NCI-H2107 (cell line): ENCODE results near the gene GNPTAB.
"Not testable (repeated sequence)": the region's sequence is repeated elsewhere in the genome, so short reads cannot be mapped to it uniquely, and the experiment has no call there.

Experiments used
- DNase-seq: peaks from one replicate; lab custom pipeline; 2025; lab: John Stamatoyannopoulos, UW

GNPTAB gene

DNA sequence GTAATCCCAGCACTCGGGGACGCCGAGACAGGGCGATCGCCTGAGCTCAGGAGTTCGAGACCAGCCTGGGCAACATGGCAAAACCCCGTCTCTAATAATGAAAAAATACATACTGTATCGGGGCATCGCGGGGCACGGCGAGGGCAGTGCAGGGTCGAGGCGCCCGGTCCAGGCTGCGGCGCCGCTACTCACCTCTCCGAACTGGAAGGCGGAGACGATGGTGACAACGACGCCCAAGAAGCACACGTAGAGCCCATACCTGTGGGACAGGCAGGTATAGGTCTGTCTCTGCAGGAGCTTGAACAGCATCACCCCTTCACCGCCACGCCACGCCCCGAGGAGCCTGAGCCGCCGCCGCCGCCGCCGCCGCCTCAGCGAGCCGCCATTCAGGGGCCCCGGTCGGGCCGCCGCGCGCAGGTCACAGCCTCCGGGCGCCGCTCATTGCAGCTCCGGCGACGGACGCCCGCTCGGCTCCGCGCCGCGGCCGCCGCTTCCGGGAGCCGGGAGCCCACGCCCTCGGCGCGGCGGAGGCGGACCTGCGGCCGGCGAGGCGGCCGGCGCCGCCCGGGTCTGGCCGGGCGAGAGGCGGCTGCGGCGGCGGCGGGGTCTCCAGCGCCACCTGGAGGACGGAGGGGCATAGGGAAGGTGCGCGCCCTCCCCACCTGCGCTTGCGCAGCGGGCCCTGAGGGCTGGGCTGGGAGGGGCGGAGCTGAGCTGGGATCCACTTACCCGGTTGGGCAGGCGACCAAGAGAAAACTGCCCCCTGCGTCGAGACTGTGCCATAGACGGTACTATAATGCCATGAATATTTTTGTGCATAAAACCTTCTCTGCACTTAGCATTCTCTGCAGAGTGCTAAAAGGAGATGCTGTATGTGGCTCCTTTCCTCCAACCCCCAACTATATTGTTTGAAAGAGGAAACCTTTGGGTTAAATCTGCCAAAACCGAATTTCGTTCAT lies at the start of gene GNPTAB:
Gene GNPTAB, minus strand, starts transcription at position 593 of the 959 bp plus-strand sequence. Its CDS starts 284 bp downstream, at position 309.
- DNase-seq, result peak; percentile 85

DNA sequence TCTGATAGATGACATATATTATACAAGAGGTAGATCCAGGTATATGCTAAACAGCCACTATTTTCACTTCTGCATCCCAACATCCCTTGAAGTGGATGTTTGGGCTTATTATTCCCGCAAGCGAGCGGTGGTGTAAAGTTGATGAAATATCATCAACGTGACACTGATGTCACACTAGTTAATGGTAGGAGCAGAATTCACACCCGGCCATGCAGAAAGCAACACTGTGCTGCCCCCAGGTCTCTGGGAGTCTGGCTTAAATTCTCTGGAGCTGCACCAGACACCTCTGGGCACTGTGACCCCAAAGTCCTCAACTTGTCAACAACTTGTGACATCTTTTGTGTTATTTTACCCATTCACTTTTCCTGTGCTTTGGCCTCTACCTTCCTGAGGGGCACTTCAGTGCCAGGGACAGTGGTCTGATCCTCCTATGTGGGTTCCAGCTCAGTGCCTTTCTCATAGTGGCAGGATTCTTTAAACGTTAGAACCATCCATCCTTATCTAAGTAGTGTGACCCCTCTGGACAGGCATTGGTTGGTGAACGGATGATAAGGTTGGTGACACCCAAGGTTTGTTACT lies 47.6 kb upstream of the GNPTAB start:
- no peak for DNase-seq

DNA sequence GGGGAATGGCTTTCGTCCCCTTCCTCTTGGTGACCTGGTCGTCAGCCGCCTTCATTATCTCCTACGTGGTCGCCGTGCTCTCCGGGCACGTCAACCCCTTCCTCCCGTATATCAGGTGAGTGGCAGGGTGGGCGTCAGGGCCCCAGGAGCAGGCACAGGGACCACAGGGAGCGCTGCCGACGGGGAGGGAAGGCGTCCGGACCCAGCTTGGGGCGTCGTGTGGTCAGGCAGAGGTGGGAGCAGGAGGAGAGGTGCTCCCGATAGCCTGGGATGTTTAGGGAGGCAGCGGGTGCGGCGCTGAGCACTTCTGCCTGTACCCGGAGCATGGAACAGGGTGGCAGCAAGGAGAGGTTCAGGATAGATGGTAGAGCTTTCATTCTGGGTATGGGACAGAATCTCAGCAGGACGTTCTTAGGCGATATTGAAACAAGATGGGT lies 47.1 kb upstream of the GNPTAB start:
- no peak for DNase-seq

DNA sequence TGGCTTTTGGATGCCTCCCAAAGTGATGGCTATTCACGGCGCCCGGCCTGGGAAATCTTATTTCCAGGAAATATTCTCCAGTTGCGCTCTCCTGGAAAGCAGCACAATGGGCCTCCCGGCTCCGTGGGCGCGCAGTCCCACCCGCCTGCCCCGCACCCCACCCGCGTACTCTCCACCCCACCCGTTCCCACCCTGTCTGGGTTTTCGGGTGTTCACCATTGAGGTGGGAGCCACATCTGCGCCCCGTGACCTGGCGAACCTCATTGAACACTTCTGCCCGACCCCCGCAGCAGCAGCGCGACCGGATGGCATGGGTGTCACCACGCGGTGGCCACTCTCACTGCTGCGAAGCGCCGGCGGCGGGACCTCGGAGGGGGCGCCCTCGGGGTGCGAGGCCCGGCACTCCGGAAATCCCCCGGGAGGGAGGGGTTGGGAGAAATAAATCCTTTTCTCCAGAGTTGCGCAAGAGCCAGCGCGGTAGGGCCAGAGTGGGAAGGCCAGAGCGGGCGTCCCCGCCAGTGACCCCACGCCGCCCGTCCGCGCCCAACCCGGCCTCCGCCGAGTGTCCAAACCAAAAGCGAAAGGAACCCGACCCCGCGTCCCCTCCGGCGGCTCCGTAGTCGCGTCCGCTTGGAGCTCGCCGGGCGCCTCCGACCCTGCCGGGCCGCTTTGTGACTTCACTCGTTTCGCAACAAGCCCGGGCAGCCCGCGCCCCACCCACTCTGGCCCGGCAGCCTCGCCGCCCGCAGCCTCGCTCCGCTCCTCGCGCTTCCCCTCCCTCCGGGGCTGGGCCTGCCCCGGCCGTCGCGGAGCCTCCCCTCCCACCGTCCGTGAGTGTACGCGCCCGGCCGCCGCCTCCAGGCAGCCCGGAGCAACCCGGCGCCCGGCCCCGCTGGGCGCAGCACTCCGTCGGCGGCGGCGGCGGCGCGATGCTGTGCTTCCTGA lies 46.4 kb upstream of the GNPTAB start, which contains the start of gene DRAM1:
Gene DRAM1, plus strand, starts transcription at position 720 of the 945 bp plus-strand sequence. Its CDS starts 210 bp downstream, at position 930.
- peak; percentile 33 for DNase-seq

DNA sequence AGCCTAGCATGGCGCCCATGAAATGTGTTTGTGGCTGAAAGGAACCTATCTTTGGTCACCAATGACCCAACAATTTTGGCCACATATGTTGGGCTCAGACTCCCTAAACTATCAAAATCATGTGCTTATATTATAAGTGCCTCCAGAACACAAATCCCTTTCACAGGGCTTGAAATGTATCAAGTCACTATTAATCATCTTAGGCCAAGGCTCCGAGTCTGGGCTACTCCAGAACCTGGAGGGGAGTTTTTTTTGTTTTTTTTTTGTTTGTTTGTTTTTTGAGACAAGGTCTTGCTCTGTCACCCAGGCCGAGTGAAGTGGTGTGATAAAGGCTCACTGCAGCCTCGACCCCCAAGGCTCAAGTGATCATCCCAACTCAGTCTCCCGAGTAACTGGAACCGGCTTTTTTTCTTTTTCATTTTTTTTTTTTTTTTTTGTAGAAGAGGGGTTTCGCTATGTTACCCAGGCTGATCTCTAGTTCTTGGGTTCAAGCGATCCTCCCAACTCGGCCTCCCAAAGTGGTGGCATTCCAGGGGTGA lies 45.6 kb upstream of the GNPTAB start:
- no peak for DNase-seq

DNA sequence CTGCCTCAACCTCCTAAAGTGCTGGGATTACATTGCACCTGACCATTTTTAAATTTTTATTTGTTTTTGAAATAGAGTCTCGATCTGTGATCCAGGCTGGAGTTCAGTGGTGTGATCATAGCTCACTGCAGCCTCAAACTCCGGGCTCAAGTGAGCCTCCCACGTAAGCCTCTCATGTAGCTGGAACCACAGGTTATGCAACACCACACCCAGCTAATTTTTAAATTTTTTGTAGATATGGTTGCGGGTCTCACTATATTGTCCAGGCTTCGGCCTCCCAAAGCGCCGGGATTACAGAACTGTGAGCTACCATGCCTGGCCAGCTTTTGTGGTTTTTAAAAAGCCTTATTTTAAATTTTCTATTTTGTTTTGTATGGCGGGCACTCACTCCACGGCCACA lies 44.4 kb upstream of the GNPTAB start:
- no peak for DNase-seq

DNA sequence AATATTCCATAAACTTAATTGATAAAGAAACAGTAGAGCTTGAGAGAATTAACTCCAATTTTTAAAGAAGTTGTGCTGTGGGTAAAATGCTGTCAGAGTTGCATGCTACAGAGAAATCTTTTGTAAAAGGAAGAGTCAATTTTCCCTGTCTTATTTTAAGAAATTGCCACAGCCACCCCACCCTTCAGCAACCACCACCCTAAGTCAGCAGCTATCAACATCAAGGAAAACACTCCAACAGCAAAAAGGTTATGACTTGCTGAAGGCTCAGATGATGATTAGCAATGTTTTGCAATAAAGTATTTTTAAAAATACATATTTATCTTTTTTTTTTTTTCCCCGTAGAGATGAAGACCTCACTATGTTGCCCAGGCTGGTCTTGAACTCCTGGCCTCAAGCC lies 40.2 kb upstream of the GNPTAB start:
- no peak for DNase-seq

DNA sequence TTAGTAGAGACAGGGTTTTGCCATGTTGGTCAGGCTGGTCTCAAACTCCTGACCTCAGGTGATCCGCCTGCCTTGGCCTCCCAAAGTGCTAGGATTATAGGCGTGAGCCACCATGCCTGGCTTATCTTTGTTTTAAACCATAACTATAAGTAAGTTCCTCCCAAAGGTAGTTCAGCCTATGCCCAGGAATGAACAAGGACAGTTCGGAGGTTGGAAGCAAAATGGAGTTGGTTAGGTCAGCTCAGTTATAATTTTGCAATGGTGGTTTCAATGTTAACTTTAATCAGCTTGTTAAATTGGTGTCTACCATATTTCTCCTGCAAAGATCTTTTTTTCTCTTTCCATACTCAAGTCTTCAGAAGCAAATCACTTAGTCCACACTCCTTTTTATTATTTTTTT lies 36.9 kb upstream of the GNPTAB start:
- DNase-seq, result not testable (repeated sequence)

DNA sequence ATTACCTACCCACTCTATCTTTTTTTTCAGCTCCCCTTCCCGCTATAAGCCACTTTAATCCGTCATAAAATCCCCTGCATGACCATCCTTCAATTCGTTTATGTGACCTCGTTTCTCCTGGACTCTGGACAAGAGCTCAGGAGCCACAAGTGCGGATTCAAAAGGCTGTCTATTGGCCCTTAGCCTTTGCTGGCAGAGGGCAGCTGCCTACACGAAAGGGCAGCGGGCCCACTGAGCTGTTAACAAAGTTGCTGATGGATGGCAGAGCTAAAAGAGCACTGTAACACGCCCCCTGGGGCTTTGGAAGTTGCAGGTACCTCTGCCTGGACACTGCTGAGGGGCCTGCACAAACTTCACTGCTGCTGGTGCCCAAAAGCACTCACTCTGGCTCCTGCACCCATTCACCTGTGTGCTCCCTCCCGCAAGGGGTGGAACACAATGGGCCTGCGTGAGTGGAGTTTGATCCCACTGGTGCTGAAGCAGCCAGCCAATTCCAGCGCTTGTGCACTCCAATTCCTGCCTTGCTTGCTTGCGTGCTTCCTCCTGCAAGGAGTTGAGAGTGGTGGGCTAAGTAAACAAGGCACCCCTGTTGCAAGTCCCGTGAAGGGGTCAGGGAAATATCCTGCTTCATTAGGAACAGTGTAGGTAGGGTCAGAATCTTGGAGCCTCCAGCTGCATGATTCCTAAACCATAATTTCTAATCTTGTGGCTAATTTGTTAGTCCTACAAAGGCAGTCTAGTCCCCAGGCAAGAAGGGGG lies 36.0 kb upstream of the GNPTAB start:
- DNase-seq, result no peak

DNA sequence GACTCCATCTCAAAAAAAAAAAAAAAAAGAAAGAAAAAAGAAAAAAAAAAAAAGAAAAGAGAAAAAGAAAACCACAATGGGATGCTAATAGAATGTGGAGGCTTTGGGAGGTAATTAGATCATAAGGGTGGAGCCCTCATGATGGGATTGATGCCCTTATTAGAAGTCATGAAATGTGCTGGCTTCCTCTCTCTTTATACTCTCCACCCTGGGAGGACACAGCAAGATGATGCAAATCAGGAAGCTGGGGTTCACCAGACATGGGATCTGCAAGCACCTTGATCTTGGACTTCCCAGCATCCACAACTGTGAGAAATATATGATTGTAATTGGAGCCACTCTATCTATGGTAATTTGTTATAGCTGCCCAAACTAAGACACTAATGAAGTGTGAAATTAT lies 33.2 kb upstream of the GNPTAB start:
- no peak for DNase-seq

DNA sequence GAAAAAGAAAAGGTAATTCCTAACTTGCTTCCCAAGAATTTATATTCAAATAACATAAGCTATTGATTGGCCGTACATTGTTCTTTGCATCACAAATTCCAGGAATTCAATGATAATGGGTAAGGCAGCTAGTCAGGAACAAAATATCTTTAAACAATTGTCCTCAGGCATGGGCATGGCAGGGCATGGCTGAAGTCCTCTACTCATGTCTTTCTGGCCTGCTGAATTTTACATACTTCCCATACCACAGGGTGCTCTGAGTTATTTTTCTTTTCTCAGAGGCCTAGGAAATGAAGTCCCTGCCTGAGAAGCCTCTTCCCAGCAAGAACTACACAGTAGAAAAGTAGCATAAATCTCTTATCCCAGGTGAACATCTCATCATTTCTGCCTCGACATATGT lies 31.5 kb upstream of the GNPTAB start:
- DNase-seq, result no peak

DNA sequence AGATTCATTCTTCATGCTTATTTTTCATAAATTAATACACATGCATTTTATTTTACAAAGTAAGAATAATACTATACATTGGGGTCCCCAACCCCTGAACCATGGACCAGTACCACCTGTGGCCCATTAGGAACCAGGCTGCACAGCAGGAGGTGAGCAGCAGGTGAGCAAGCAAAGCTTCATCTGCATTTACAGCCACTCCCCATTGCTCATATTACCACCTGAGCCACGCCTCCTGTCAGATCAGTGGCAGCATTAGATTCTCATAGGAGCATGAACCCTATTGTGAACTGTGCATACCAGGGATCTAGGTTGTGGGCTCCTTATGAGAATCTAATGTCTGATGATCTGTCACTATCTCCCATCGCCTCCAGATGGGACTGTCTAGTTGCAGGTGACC lies 30.9 kb upstream of the GNPTAB start:
- DNase-seq, result not testable (repeated sequence)

DNA sequence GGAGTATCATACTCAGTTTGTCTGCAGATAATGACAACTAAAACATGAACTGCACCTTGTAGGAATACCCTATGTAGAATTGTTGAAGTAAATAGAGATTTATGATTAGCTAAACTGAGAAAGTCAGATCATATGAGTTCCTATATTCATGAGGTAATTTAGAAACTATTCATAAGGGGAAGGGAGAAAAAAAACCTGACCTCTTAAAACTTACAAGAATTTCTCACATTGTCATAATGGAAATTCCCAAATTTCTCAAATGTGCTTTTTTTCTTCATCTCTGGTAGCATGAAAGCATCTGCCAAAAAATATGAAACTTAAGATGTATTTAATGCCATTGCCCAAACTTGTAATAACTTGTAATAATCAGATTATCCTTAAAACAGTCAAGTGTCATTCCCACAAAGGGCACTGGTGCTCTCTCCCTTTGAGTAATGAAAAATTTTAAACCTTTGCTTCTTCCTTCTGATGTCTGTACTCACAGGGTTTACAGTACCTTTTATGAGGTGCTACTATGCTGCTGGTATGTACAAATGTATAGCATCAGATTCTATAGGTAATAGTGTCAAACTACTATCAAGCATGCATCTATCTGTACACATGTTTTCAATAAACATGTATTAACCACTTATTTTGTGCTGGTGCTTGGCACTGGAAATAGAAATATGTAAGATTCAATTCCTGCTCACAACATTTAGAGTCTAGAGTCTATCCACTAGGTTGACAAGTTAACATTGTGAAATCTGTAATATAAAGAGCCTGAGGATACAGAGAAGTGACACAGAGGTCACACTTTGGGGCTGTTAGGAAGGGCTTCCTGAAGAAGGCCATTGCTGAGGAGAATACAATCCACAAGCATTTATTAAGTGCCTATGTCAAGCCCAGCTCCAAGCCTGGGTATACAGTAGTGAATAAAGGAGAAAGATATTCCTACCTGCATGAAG lies 29.2 kb upstream of the GNPTAB start:
- no peak for DNase-seq

DNA sequence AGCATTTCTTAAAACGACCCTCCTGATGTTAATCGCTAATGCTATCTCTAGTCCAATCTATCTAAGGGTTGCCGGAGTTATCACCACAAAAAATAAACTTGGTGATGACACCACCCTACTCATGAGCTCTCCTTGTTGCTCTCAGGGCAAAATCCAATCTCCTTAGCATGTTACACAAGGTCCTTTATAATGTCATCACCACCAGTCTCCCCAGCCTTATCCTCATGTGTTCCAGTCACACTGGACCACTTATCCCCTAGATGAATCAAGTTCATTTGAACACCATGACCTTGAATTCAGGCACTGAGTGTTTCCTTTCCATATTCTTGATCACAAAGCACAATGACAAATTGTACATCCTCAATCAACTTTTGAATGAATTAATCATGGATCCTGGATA lies 27.6 kb upstream of the GNPTAB start:
- DNase-seq, result no peak

DNA sequence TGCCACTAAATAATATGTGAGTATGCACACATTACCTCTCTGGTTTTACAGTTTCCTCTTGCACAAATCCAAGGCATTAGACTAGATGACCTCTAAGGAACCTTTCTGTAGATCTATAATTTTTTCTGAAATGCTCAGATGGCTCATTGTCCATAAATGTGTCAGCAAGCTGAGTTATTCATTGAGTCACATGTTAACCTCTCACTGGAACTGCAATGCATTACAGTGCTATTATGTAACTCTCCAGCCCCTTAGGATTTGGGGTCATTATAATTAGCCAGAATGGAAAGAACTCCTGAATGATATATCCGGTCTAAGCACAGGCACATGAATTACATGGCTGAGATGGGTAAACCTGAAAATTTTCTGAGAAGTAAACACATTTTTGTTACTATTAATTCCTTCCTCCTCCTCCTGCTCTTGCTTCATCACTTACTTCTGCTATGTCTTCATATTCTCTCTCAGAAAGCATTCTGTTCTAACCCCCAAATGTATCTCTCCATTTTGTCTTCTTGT lies 26.3 kb upstream of the GNPTAB start:
- DNase-seq, result no peak

DNA sequence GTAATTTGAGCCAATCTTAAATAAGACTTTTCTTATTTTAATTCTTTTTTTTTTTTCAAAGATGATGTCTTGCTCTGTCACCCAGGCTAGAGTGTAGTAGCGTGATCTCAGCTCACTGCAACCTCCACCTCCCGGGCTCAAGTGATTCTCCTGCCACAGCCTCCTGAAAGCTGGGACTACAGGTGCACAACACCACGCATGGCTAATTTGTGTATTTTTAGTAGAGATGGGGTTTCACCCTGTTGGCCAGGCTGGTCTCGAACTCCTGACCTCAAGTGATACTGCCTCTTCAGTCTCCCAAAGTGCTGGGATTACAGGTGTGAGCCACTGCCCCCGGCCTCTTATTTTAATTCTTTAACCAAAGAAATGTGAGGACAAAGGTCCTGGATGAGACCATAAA lies 25.9 kb upstream of the GNPTAB start:
- not testable (repeated sequence) for DNase-seq

DNA sequence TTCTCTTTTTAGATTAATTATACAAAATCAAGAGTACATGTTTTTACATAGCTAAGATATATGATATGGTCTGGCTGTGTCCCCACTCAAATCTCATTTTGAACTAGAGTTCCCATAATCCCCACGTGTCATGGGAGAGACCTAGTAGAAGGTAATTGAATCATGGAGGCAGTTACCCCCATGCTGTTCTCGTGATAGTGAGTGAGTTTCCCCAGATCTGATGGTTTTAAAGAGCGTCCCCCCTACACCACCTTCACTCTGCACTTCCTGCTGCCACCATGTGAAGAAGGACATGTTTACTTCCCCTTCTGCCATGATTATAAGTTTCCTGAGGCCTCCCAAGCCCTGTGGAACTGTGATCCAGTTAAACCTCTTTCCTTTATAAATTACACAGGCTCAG lies 25.2 kb upstream of the GNPTAB start:
- no peak for DNase-seq

DNA sequence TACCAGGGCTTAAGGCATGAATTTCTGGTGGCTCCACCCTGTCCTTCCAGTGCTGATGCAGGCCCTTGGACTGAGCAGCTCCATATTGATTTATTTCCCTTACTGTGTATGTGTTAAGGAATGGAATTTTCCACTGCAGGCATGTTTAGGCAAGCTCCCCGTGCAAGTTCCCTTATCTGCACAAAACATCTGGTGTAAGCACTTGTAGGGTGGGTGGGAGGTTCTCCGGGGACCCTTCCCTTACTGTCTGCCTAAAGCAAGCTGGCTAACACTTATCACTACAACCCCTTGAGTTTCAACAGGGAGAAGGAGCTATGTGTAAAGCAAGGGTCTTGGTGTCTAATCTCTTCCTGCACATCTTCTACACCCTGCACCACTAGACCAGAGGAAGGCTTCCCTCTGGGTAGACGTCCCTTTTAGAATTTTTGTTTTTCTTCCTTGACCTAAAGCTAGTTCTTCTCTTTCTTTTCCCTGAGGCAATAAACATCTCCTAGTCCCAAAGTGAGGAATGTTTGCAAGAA lies 24.7 kb upstream of the GNPTAB start:
- no peak for DNase-seq

DNA sequence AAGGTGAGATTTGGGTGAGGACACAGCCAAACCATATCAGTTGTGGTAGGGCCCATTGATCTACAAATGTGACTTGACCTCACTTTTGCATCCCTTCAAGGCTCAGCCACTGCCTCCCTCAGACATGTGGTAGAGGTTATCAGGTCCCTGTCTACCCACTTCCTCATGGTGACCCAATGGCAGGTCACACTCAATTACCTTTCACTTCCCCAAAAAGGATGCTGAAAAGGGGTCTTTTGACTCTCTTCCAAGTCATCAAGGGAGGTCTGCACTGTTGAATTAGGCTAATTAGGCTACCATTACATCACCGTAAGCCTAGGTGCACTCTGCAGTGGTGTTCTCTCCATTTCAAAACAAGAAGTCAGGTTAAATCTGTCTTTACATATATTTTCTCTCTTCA lies 24.0 kb upstream of the GNPTAB start:
- DNase-seq, result no peak
